GM10248 (cell line): Measurements from ENCODE around the gene SGCE.

Experiments
- CTCF ChIA-PET: fragments of 300-600 bp; sonication (Branson Sonifier 250); formaldehyde crosslinking; extraction: SDS; loops from one replicate; lab custom pipeline; 2021; ENCODE audit warnings: antibody characterized with exemption; lab: Yijun Ruan, JAX
- POLR2A ChIA-PET: fragments of 350-650 bp; sonication (Branson Sonifier 250); formaldehyde crosslinking; extraction: SDS; loops from one replicate; lab custom pipeline; 2020; ENCODE audit warnings: antibody characterized with exemption; lab: Yijun Ruan, JAX
- DNase-seq: peaks from one replicate; pipeline ENCODE4 v3.0.0; 2012; ENCODE audit errors: extremely low spot score
- CTCF ChIP-seq: IDR thresholded peaks from 2 replicates; pipeline ENCODE4 v1.5.1; 2012; ENCODE audit warnings: mild to moderate bottlenecking, low read depth; ENCODE audit errors: extremely low read depth, missing control alignments, control extremely low read depth

The SGCE gene

GRCh38 chr7:94616855-94617254, 39.1 kb downstream of the SGCE start:
- no peak for TF ChIP-seq CTCF
- CTCF ChIA-PET, result interaction anchor here (1.2 to 1.7 kb wide), 2 partner anchors 11 to 40 kb away, joined by 3 to 7 read pairs; no protein-coding TSS in a partner anchor
- POLR2A ChIA-PET, result no interaction called here
- no peak for DNase-seq

- CTCF ChIA-PET, result no interaction called here
- no peak for TF ChIP-seq CTCF
These were observed 40.3 kb downstream of the SGCE start for GRCh38 chr7:94615666-94616065.

DNA sequence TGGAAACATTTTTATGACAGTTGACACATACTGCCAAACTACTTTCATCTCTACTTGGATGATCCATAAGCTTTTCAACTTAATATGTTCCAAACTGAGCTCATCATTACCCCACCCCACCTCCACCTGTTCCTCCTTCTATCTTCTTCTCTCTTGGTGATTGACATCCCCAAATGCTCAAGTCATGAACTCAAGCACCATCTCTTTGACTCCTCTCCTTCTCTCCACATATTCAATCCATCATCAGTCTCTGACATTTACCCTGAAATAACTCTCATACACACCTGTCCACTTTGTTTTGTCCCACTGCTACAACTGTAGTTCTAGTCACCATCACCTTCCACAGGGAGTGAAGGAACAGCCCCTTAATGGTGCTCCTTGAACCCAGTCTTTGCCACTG, 43.3 kb downstream of the SGCE start:
- POLR2A ChIA-PET, result no interaction called here
- no peak for TF ChIP-seq CTCF
- CTCF ChIA-PET, result interaction anchor here (1.2 kb wide), 1 partner anchor 12 kb away, joined by 3 read pairs; no protein-coding TSS in a partner anchor
- DNase-seq, result no peak

More at GRCh38 chr7:94615666-94616065, 40.3 kb downstream of the SGCE start:
- DNase-seq, result no peak
- POLR2A ChIA-PET, result no interaction called here

DNA sequence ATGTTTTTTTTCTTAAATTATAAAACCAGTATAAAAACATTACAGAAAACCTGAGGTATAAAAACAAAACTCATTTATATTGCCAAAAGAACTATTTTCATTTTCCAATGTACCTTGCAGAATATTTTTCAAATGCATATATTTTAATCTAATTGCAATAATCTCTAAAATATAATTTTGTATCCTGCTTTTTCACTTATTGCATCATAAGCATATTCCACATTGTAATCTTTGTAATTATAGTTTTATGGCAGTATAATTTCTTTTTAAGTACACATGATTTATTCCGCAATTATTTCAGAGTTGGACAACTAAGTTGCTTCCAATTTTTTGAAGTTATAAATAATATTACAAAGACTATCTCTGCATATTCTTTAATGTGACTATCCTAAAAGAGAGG, 43.7 kb downstream of the SGCE start:
- no peak for DNase-seq
- ChIA-PET CTCF (interaction anchor here (1.2 kb wide), 1 partner anchor 13 kb away, joined by 3 read pairs; no protein-coding TSS in a partner anchor), POLR2A (no interaction called here)
- no peak for TF ChIP-seq CTCF

- DNase-seq, result no peak
- no peak for TF ChIP-seq CTCF
- POLR2A ChIA-PET, result no interaction called here
- CTCF ChIA-PET, result interaction anchor here (1.1 kb wide), 1 partner anchor 8 kb away, joined by 3 read pairs; no protein-coding TSS in a partner anchor
These were observed 46.4 kb downstream of the SGCE start for GRCh38 chr7:94609561-94609960.

DNA sequence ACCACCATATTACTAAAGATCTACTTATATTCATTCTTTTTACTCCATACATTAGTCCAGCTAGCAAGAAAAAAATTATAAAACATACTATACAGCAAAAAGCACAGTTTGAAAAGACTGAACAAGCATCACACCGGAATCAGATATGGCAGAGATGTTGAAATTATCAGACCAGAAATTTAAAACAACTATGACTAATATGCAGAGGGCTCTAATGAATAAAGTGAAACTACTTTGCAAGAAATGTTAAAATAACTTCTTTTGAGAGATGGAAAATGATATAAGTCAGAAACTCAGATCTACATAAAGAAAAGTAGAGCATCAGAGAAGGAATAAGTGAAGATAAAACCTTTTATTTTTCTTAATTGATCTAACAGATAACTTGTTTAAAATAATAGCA, 50.9 kb downstream of the SGCE start:
- CTCF ChIA-PET, result no interaction called here
- no peak for TF ChIP-seq CTCF
- no peak for DNase-seq
- POLR2A ChIA-PET, result no interaction called here
